ENCODE measurements around the gene GOLGA8H. TPM values are rescaled to one million over a fixed set of nuclear protein-coding genes. Genes with fewer than 3 reads are reported as not detected.
"Not testable (repeated sequence)": the region's sequence is repeated elsewhere in the genome, so short reads cannot be mapped to it uniquely, and the experiment has no call there.

GOLGA8H gene
- total RNA-seq, result not detected

GRCh38 chr15:30603796-30604195 is at the start of gene GOLGA8H:
TSS of gene GOLGA8H (plus strand) at chr15:30604028. CDS start at chr15:30604126, 98 bp downstream.
- in situ Hi-C loops (cut with MboI; ENCODE audit: low sequenced_read_pairs in 4 of 4); H3K36me3 ChIP-seq; H3K4me3 ChIP-seq; ATAC-seq; H3K27ac ChIP-seq; H3K4me1 ChIP-seq; DNase-seq; H3K9me3 ChIP-seq; intact Hi-C loops (cut with DNase I; ENCODE audit: low total_unique reads); H3K27me3 ChIP-seq: not testable (repeated sequence)

GRCh38 chr15:30566949-30567348 is 36.9 kb upstream of the GOLGA8H start:
- H3K27ac ChIP-seq; H3K9me3 ChIP-seq; DNase-seq; intact Hi-C loops (cut with DNase I; ENCODE audit: low total_unique reads); in situ Hi-C loops (cut with MboI; ENCODE audit: low sequenced_read_pairs in 4 of 4); H3K27me3 ChIP-seq; H3K36me3 ChIP-seq; H3K4me1 ChIP-seq; ATAC-seq; H3K4me3 ChIP-seq: not testable (repeated sequence)
- TF ChIP-seq CTCF (IDR thresholded peaks at IDR 0.05 in 4 of 5, conservative IDR thresholded peaks at IDR 0.05 in 1 of 5), result peak in 3 of 5 experiments; percentile 20 to 34 (median 23)

- ATAC-seq; H3K36me3 ChIP-seq; intact Hi-C loops (cut with DNase I; ENCODE audit: low total_unique reads); H3K27ac ChIP-seq; H3K4me1 ChIP-seq; H3K27me3 ChIP-seq; DNase-seq; H3K9me3 ChIP-seq; in situ Hi-C loops (cut with MboI; ENCODE audit: low sequenced_read_pairs in 4 of 4): not testable (repeated sequence)
- peak overlapping the region in 1 of 4 donors; percentile 39 for H3K4me3 ChIP-seq
These were observed 30.8 kb upstream of the GOLGA8H start for GRCh38 chr15:30573012-30573491.

- in situ Hi-C loops (cut with MboI; ENCODE audit: low sequenced_read_pairs in 4 of 4); H3K4me1 ChIP-seq; ATAC-seq; H3K27me3 ChIP-seq; intact Hi-C loops (cut with DNase I; ENCODE audit: low total_unique reads); H3K27ac ChIP-seq; H3K9me3 ChIP-seq; H3K4me3 ChIP-seq; H3K36me3 ChIP-seq; DNase-seq: not testable (repeated sequence)
These were observed 24.3 kb upstream of the GOLGA8H start for GRCh38 chr15:30579394-30579970.

GRCh38 chr15:30580716-30581115 is 23.1 kb upstream of the GOLGA8H start:
- H3K36me3 ChIP-seq; H3K9me3 ChIP-seq; in situ Hi-C loops (cut with MboI; ENCODE audit: low sequenced_read_pairs in 4 of 4); H3K27ac ChIP-seq; intact Hi-C loops (cut with DNase I; ENCODE audit: low total_unique reads); H3K4me3 ChIP-seq; DNase-seq; H3K4me1 ChIP-seq; H3K27me3 ChIP-seq; ATAC-seq: not testable (repeated sequence)

- DNase-seq; in situ Hi-C loops (cut with MboI; ENCODE audit: low sequenced_read_pairs in 4 of 4); H3K9me3 ChIP-seq; intact Hi-C loops (cut with DNase I; ENCODE audit: low total_unique reads); H3K27me3 ChIP-seq; ATAC-seq; H3K36me3 ChIP-seq; H3K4me3 ChIP-seq; H3K4me1 ChIP-seq; H3K27ac ChIP-seq: not testable (repeated sequence)
- peak in 3 of 5 experiments; percentile 9 to 31 (median 26) for TF ChIP-seq CTCF (IDR thresholded peaks at IDR 0.05 in 4 of 5, conservative IDR thresholded peaks at IDR 0.05 in 1 of 5)
These were observed 4.9 kb upstream of the GOLGA8H start for GRCh38 chr15:30598953-30599352.

- intact Hi-C loops (cut with DNase I; ENCODE audit: low total_unique reads); H3K4me3 ChIP-seq: not testable (repeated sequence)
These were observed 8.4 kb downstream of the GOLGA8H start for GRCh38 chr15:30612271-30612670.

GRCh38 chr15:30621342-30621741 is 17.5 kb downstream of the GOLGA8H start:
- H3K4me1 ChIP-seq; DNase-seq; H3K27me3 ChIP-seq; in situ Hi-C loops (cut with MboI; ENCODE audit: low sequenced_read_pairs in 4 of 4); ATAC-seq; H3K4me3 ChIP-seq; H3K36me3 ChIP-seq; H3K27ac ChIP-seq; intact Hi-C loops (cut with DNase I; ENCODE audit: low total_unique reads); H3K9me3 ChIP-seq: not testable (repeated sequence)

More at GRCh38 chr15:30612271-30612670, 8.4 kb downstream of the GOLGA8H start:
- ATAC-seq; H3K4me1 ChIP-seq; H3K27me3 ChIP-seq; in situ Hi-C loops (cut with MboI; ENCODE audit: low sequenced_read_pairs in 4 of 4); H3K27ac ChIP-seq; DNase-seq; H3K36me3 ChIP-seq; H3K9me3 ChIP-seq: not testable (repeated sequence)

Measured in gastrocnemius medialis (tissue), 4 donors.